Diencephalon (tissue), 1 donor: ENCODE measurements around the gene GNPAT. TPM values are rescaled to one million over a fixed set of nuclear protein-coding genes. Genes with fewer than 3 reads are reported as not detected.

ENCODE experiments used
- small RNA-seq: library from RNA; depleted of rRNA; stranded (forward); fragments of <200 nt; gene quantifications from one replicate; pipeline ENCODE3, GENCODE V24; 2014
- total RNA-seq: library from RNA; depleted of rRNA; stranded (reverse); fragments of >200 nt; gene quantifications from one replicate; pipeline ENCODE4 v1.2.3, GENCODE V29; 2014

GNPAT gene
- total RNA-seq, result 59.3 TPM

DNA sequence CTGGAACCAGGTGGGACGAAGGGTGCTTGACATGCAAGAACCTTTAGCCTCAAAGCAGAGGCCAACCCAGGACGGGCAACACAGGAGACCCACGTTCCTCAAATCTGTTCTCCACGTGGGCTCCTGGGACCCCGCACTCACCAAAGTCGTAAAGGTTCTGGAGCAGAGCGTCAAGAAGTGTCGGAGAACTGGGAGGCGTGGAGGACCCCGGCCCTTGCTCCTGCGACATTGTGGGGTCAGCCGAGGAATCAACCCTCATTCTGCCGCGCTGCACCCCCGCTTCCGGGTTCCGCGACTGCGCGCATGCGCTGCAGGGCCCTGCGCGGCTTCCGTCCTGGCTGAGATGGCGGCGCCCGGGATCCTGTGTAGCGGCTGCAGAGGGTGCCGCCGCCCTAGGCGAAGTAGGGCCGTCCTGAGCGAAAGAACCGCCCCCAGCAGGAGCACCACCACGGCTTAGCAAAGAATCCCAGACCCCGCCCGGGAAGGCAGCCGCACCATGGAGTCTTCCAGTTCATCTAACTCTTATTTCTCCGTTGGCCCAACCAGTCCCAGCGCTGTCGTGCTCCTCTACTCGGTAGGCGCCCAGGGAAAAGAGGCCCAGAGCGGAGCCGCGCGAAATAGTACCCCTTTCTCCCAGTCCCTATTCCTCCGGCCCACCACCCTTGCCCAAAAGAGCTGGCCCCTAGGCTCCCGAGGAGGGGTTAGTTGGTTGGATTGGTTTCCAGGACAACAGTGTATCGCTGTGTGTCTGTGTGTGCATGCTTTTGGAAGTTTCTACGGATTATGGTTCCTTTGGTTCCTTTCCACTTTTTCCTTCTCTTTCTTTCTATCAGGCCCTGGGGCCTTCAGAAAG lies at the start of gene GNPAT:
Gene GNPAT, plus strand, starts transcription at position 330 of the 853 bp plus-strand sequence. Its CDS starts 167 bp downstream, at position 497.

Small RNA genes lying within 50 kb of the gene (small RNA-seq; reads per million reads assigned to genes)
- gene RNA5SP80, result not detected

Other genes with a start within 250 kb of the GNPAT start
- 12.0 TPM for gene FAM89A, start 201.0 kb upstream of the GNPAT start, total RNA-seq
- gene TRIM67, start 79.2 kb upstream of the GNPAT start, total RNA-seq, result 29.3 TPM
- gene EXOC8, start 96.6 kb downstream of the GNPAT start, total RNA-seq, result 42.2 TPM
- 18.5 TPM for gene SPRTN, start 97.1 kb downstream of the GNPAT start, total RNA-seq
- 90.2 TPM for gene EGLN1, start 181.1 kb downstream of the GNPAT start, total RNA-seq